Inflammatory macrophage (primary cell): Measurements from ENCODE around the gene FFAR3.
"Not testable (repeated sequence)": the region's sequence is repeated elsewhere in the genome, so short reads cannot be mapped to it uniquely, and the experiment has no call there.

ENCODE experiments used
- DNase-seq, 2 donors: peaks; one replicate each; pipeline ENCODE4 v3.0.0-alpha.2; 2020 to 2022

FFAR3 gene

GRCh38 chr19:35351411-35352176 lies 6.7 kb upstream of the FFAR3 start:
- DNase-seq: no peak

GRCh38 chr19:35352177-35352447 lies 6.1 kb upstream of the FFAR3 start:
- no peak for DNase-seq

GRCh38 chr19:35352448-35353304 lies 5.6 kb upstream of the FFAR3 start:
- DNase-seq: peak; percentile 83

GRCh38 chr19:35353635-35354034 lies 4.6 kb upstream of the FFAR3 start:
- peak in 1 of 2 donors; percentile 57 for DNase-seq

- no peak for DNase-seq
These were observed 3.4 kb upstream of the FFAR3 start for GRCh38 chr19:35354898-35355297.

GRCh38 chr19:35355791-35356460 lies 2.3 kb upstream of the FFAR3 start:
- no peak for DNase-seq

- not testable (repeated sequence) for DNase-seq
These were observed 574 bp downstream of the FFAR3 start for GRCh38 chr19:35358834-35359233.

GRCh38 chr19:35359395-35359794 lies 1.1 kb downstream of the FFAR3 start:
- not testable (repeated sequence) for DNase-seq

- DNase-seq: not testable (repeated sequence)
These were observed 1.8 kb downstream of the FFAR3 start for GRCh38 chr19:35360081-35360480.

GRCh38 chr19:35360880-35361420 lies 2.7 kb downstream of the FFAR3 start:
- DNase-seq: no peak

- no peak for DNase-seq
These were observed 4.2 kb downstream of the FFAR3 start for GRCh38 chr19:35362261-35363000.

- DNase-seq: no peak
These were observed 4.8 kb downstream of the FFAR3 start for GRCh38 chr19:35363001-35363590.

- DNase-seq: no peak
These were observed 5.6 kb downstream of the FFAR3 start for GRCh38 chr19:35363711-35364425.

GRCh38 chr19:35365303-35365702 lies 7.0 kb downstream of the FFAR3 start:
- DNase-seq: no peak

- no peak for DNase-seq
These were observed 10.1 kb downstream of the FFAR3 start for GRCh38 chr19:35368378-35368777.

- DNase-seq: no peak
These were observed 11.3 kb downstream of the FFAR3 start for GRCh38 chr19:35369522-35369921.

- DNase-seq: no peak
These were observed 12.5 kb downstream of the FFAR3 start, which contains the start of gene GPR42 for GRCh38 chr19:35370722-35371121. Gene GPR42, plus strand, starts transcription at chr19:35371068. Its CDS starts 292 bp downstream, at chr19:35371360.

- no peak for DNase-seq
These were observed 15.2 kb downstream of the FFAR3 start for GRCh38 chr19:35373492-35373891.

GRCh38 chr19:35374031-35374430 lies 15.8 kb downstream of the FFAR3 start:
- not testable (repeated sequence) for DNase-seq

- no peak for DNase-seq
These were observed 17.4 kb downstream of the FFAR3 start for GRCh38 chr19:35375505-35376307.
